HCT116 (cell line): ENCODE data around the gene UBASH3B. TPM values are rescaled to one million over a fixed set of nuclear protein-coding genes. Genes with fewer than 3 reads are reported as not detected.

Experiments
- ATAC-seq: fragments of 200-7000 bp; cut with Tn5 transposase; 2 replicates; pipeline ENCODE4 v1.9.1; 2020; ENCODE audit warnings: mild to moderate bottlenecking, moderate library complexity
- BruUV-seq: library from RNA; stranded (reverse); fragments of 400-500 nt; replicated peaks from 2 replicates; lab custom pipeline; 2021; lab: Mats Ljungman, UMichigan
- CTCF ChIA-PET: fragments of 300-600 bp; sonication (Branson Sonifier 250); formaldehyde crosslinking; loops from one replicate; lab custom pipeline; 2021; ENCODE audit warnings: antibody characterized with exemption; lab: Charles Lee
- POLR2A ChIA-PET: fragments of 300-600, 350-600 bp; sonication (Branson Sonifier 250); formaldehyde crosslinking; loops from one replicate; lab custom pipeline; 2021; ENCODE audit warnings: antibody characterized with exemption; lab: Charles Lee
- RAD21 ChIA-PET, 2 experiments: fragments of 300-600 bp; sonication (Branson Sonifier 250); formaldehyde crosslinking; loops; one replicate each; lab custom pipeline; 2023; ENCODE audit warnings: low total read pairs in 2 of 2; ENCODE audit not compliant: uncharacterized antibody in 2 of 2, unreplicated experiment in 2 of 2, low non-redundant PET in 1 of 2; lab: Charles Lee
- DNase-seq: peaks from one replicate; pipeline ENCODE4 v3.0.0-alpha.2; 2010; ENCODE audit warnings: low read depth, low spot score
- H2AFZ ChIP-seq: fragments of 200-600 bp; shearing (Covaris generic), sonication (generic); 2 replicates; pipeline ENCODE4 v1.6.1; 2017; ENCODE audit warnings: low read depth, mixed run types, mixed read lengths, antibody characterized with exemption, low read length; ENCODE audit not compliant: poor library complexity, severe bottlenecking
- H3K27ac ChIP-seq: 2 replicates; pipeline ENCODE4 v1.5.1; 2012; ENCODE audit warnings: low read depth, low read length
- H3K27me3 ChIP-seq: fragments of 200-600 bp; sonication (generic); 2 replicates; pipeline ENCODE4 v1.6.1; 2016; ENCODE audit warnings: mixed run types, low read length, mixed read lengths; ENCODE audit not compliant: insufficient read depth
- H3K36me3 ChIP-seq, 2 experiments: fragments of 200-500 bp in 1 of 2; fragments of 200-600 bp in 1 of 2; sonication (Bioruptor generic) in 1 of 2; sonication (generic) in 1 of 2; 2 replicates each; pipeline versions ENCODE4 v1.5.1 to v1.6.1; 2014 to 2016; ENCODE audit warnings: low read length in 2 of 2, inconsistent platforms in 1 of 2, mixed read lengths in 1 of 2, mixed run types in 1 of 2; ENCODE audit not compliant: insufficient read depth in 2 of 2, control insufficient read depth in 1 of 2
- H3K4me1 ChIP-seq, 2 experiments: fragments of 200-600 bp in 1 of 2; sonication (generic) in 1 of 2; 2 replicates each; pipeline versions ENCODE4 v1.5.1 to v1.6.1; 2012 to 2017; ENCODE audit warnings: low read length in 2 of 2, inconsistent platforms in 1 of 2, mild to moderate bottlenecking in 1 of 2, mixed read lengths in 1 of 2, mixed run types in 1 of 2, moderate library complexity in 1 of 2; ENCODE audit not compliant: insufficient read depth in 2 of 2, control insufficient read depth in 1 of 2
- H3K4me2 ChIP-seq: fragments of 200-600 bp; sonication (generic); 2 replicates; pipeline ENCODE4 v1.6.1; 2017; ENCODE audit warnings: mixed run types, low read length, mixed read lengths
- H3K4me3 ChIP-seq, 2 experiments: fragments of 200-600 bp in 1 of 2; sonication (generic) in 1 of 2; replicated peaks in 1 of 2; 2 replicates each; pipeline ENCODE4 v1.5.1; 2011 to 2016; ENCODE audit warnings: low read length in 2 of 2, control low read depth in 1 of 2, low read depth in 1 of 2, mild to moderate bottlenecking in 1 of 2, mixed read lengths in 1 of 2, mixed run types in 1 of 2
- H3K79me2 ChIP-seq: fragments of 200-600 bp; sonication (generic); 2 replicates; pipeline ENCODE4 v1.6.1; 2017; ENCODE audit warnings: mild to moderate bottlenecking, mixed run types, low read length, moderate library complexity, mixed read lengths; ENCODE audit not compliant: insufficient read depth
- H3K9ac ChIP-seq: fragments of 200-600 bp; sonication (generic); 2 replicates; pipeline ENCODE4 v1.6.1; 2016; ENCODE audit warnings: low read length, mixed read lengths
- H3K9me2 ChIP-seq: fragments of 200-600 bp; sonication (generic), shearing (Covaris generic); 2 replicates; pipeline ENCODE4 v1.6.1; 2017; ENCODE audit warnings: mixed run types, mild to moderate bottlenecking, moderate library complexity; ENCODE audit not compliant: insufficient read depth
- H3K9me3 ChIP-seq, 2 experiments: fragments of 200-500 bp in 1 of 2; fragments of 200-600 bp in 1 of 2; sonication (Bioruptor generic) in 1 of 2; sonication (generic) in 1 of 2; 2 replicates each; pipeline ENCODE4 v1.6.1; 2014 to 2017; ENCODE audit warnings: low read length in 2 of 2, mixed read lengths in 2 of 2, inconsistent platforms in 1 of 2, low read depth in 1 of 2, mild to moderate bottlenecking in 1 of 2, mixed run types in 1 of 2, moderate library complexity in 1 of 2; ENCODE audit not compliant: control insufficient read depth in 1 of 2, insufficient read depth in 1 of 2
- H4K20me1 ChIP-seq: fragments of 200-600 bp; sonication (generic), shearing (Covaris generic); 2 replicates; pipeline ENCODE4 v1.6.1; 2017; ENCODE audit warnings: mixed run types, mild to moderate bottlenecking, moderate library complexity; ENCODE audit not compliant: insufficient read depth
- CBX3 ChIP-seq: IDR thresholded peaks from 2 replicates; pipeline ENCODE4 v1.6.1; 2012; ENCODE audit warnings: low read depth
- EGR1 ChIP-seq: IDR thresholded peaks from 2 replicates; pipeline ENCODE4 v1.6.1; 2012; ENCODE audit warnings: low read depth
- ELF1 ChIP-seq: IDR thresholded peaks from 2 replicates; pipeline ENCODE4 v1.6.1; 2012; ENCODE audit warnings: low read depth, borderline replicate concordance
- EZH2 ChIP-seq: fragments of 200-600 bp; sonication (generic); IDR thresholded peaks from 2 replicates; pipeline ENCODE4 v1.6.1; 2017; ENCODE audit warnings: antibody characterized with exemption, mixed run types
- FOSL1 ChIP-seq: IDR thresholded peaks from 2 replicates; pipeline ENCODE4 v1.6.1; 2012; ENCODE audit warnings: low read depth
- MAX ChIP-seq: IDR thresholded peaks from 2 replicates; pipeline ENCODE4 v1.6.1; 2012
- POLR2A ChIP-seq: IDR thresholded peaks from 2 replicates; pipeline ENCODE4 v1.7.0; 2011; ENCODE audit warnings: borderline replicate concordance; ENCODE audit not compliant: insufficient read depth, insufficient read length; ENCODE audit errors: extremely low read depth
- TCF7L2 ChIP-seq: IDR thresholded peaks from 2 replicates; pipeline ENCODE4 v1.7.0; 2011; ENCODE audit warnings: borderline replicate concordance, inconsistent platforms; ENCODE audit not compliant: insufficient read depth, insufficient read length; ENCODE audit errors: extremely low read depth
- YY1 ChIP-seq: IDR thresholded peaks from 2 replicates; pipeline ENCODE4 v1.6.1; 2011; ENCODE audit warnings: low read length, low read depth, moderate library complexity, mild to moderate bottlenecking; ENCODE audit not compliant: insufficient replicate concordance; ENCODE audit errors: extremely low read depth
- ZBTB33 ChIP-seq: IDR thresholded peaks from 2 replicates; pipeline ENCODE4 v1.6.1; 2011; ENCODE audit warnings: mild to moderate bottlenecking, low read length, moderate library complexity; ENCODE audit not compliant: insufficient replicate concordance; ENCODE audit errors: extremely low read depth
- intact Hi-C: fragments of 100-400 bp; cut with micrococcal nuclease; formaldehyde crosslinking; loops from 2 replicates; pipeline ENCODE4 v1.10.0; 2022
- total RNA-seq: library from RNA; stranded (reverse); gene quantifications from one replicate; pipeline ENCODE4 v1.2.1, GENCODE V29; 2021; ENCODE audit not compliant: unreplicated experiment
- TF ChIP-seq, protein P1 (sequence below): IDR thresholded peaks from 2 replicates; pipeline ENCODE4 v1.6.1; 2012; ENCODE audit warnings: low read depth
- TF ChIP-seq, protein P2 (sequence below), 3 experiments: fragments of 200-600 bp in 1 of 3; sonication (generic) in 1 of 3; IDR thresholded peaks in 2 of 3; conservative IDR thresholded peaks in 1 of 3; 2 replicates each; pipeline ENCODE4 v1.5.1; 2012 to 2017; ENCODE audit warnings: low read depth in 2 of 3, low read length in 2 of 3, antibody characterized with exemption in 1 of 3, borderline replicate concordance in 1 of 3, control low read depth in 1 of 3, mild to moderate bottlenecking in 1 of 3, mixed read lengths in 1 of 3, mixed run types in 1 of 3, moderate library complexity in 1 of 3; ENCODE audit not compliant: insufficient read depth in 1 of 3

Gene UBASH3B
- total RNA-seq, 1 experiment from 2014 or later = 40.3 TPM

DNA sequence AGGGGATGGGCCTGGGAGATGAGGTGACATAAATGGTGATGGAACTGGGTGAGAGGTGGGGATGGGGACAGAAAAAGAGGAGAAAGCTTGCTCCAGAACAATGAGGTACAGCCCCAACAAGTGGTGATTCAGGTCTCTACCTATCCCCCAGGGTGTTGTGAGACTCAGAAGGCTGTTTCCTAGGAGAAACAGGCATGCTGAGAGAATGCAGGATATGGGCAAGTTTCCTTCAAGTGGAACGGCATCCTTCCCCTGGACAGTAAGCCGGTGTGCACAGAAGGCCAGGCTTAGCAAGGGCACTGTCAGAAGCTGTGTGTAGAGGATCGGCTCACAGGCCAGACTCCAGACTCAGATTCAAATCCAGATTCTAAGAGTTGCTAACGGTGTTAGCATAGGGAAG, 148.6 kb downstream of the UBASH3B start:
- H3K4me1 ChIP-seq = peaks cover 0 to 30% of the 10 kb centered on the region in 2 experiments; a peak in 1 of 4 replicates
- H3K79me2 ChIP-seq = no peaks in the 10 kb centered on the region
- H2AFZ ChIP-seq = no peak overlapping the region
- H3K9me3 ChIP-seq = no peaks in the 10 kb centered on the region
- no peak for DNase-seq
- RAD21 ChIA-PET = no interaction called here
- H3K36me3 ChIP-seq = peaks cover 2 to 15% of the 10 kb centered on the region in 2 experiments; a peak in 2 of 4 replicates
- no peaks in the 10 kb centered on the region for H3K9me2 ChIP-seq
- no peaks in the 10 kb centered on the region for H4K20me1 ChIP-seq
- ATAC-seq = no peak
- H3K9ac ChIP-seq = no peak overlapping the region
- intact Hi-C loops = no loop called here
- CTCF ChIA-PET = no interaction called here
- no peak overlapping the region for H3K4me3 ChIP-seq
- no peak overlapping the region for H3K27ac ChIP-seq
- no peaks in the 10 kb centered on the region for H3K27me3 ChIP-seq
- BruUV-seq = no TSS peak
- POLR2A ChIA-PET = no interaction called here
- TF ChIP-seq POLR2A (no peak), FOSL1 (no peak), YY1 (no peak), EGR1 (no peak), ELF1 (no peak), ZBTB33 (no peak), MAX (no peak)
- H3K4me2 ChIP-seq = no peak overlapping the region

DNA sequence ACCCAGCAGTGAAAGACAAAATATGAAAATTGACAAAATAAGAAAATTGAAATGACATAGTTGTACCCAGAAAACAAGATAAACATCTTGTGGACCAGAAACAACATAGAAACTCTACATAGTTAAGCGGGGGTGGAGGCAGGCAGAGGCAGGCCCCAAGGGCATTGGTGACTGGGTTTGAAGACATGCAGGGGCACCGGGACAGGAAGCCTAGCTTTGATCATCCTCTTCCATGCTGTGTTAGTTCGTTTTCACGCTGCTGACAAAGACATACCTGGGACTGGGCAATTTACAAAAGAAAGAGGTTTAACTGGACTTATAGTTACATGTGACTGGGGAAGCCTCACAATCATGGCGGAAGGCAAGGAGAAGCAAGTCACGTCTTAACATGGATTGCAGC, 149.3 kb downstream of the UBASH3B start:
- H3K9me2 ChIP-seq = no peaks in the 10 kb centered on the region
- DNase-seq = no peak
- no peak for ATAC-seq
- H2AFZ ChIP-seq = no peak overlapping the region
- H3K4me1 ChIP-seq = peaks cover 0 to 30% of the 10 kb centered on the region in 2 experiments; a peak in 1 of 4 replicates
- H3K9me3 ChIP-seq = no peaks in the 10 kb centered on the region
- intact Hi-C loops = no loop called here
- CTCF ChIA-PET = no interaction called here
- RAD21 ChIA-PET = no interaction called here
- no peak overlapping the region for H3K9ac ChIP-seq
- no peaks in the 10 kb centered on the region for H4K20me1 ChIP-seq
- no TSS peak for BruUV-seq
- no peaks in the 10 kb centered on the region for H3K79me2 ChIP-seq
- H3K27me3 ChIP-seq = no peaks in the 10 kb centered on the region
- POLR2A ChIA-PET = no interaction called here
- no peak overlapping the region for H3K4me3 ChIP-seq
- no peak overlapping the region for H3K4me2 ChIP-seq
- H3K36me3 ChIP-seq = peaks cover 0 to 15% of the 10 kb centered on the region in 2 experiments; a peak in 2 of 4 replicates
- no peak overlapping the region for H3K27ac ChIP-seq
- TF ChIP-seq, protein P1, sequence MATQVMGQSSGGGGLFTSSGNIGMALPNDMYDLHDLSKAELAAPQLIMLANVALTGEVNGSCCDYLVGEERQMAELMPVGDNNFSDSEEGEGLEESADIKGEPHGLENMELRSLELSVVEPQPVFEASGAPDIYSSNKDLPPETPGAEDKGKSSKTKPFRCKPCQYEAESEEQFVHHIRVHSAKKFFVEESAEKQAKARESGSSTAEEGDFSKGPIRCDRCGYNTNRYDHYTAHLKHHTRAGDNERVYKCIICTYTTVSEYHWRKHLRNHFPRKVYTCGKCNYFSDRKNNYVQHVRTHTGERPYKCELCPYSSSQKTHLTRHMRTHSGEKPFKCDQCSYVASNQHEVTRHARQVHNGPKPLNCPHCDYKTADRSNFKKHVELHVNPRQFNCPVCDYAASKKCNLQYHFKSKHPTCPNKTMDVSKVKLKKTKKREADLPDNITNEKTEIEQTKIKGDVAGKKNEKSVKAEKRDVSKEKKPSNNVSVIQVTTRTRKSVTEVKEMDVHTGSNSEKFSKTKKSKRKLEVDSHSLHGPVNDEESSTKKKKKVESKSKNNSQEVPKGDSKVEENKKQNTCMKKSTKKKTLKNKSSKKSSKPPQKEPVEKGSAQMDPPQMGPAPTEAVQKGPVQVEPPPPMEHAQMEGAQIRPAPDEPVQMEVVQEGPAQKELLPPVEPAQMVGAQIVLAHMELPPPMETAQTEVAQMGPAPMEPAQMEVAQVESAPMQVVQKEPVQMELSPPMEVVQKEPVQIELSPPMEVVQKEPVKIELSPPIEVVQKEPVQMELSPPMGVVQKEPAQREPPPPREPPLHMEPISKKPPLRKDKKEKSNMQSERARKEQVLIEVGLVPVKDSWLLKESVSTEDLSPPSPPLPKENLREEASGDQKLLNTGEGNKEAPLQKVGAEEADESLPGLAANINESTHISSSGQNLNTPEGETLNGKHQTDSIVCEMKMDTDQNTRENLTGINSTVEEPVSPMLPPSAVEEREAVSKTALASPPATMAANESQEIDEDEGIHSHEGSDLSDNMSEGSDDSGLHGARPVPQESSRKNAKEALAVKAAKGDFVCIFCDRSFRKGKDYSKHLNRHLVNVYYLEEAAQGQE = no peak
- TF ChIP-seq TCF7L2 = no peak
- no peak for TF ChIP-seq ELF1
- TF ChIP-seq CBX3 = no peak
- no peak for TF ChIP-seq EZH2
- no peak for TF ChIP-seq POLR2A
- TF ChIP-seq, protein P2, sequence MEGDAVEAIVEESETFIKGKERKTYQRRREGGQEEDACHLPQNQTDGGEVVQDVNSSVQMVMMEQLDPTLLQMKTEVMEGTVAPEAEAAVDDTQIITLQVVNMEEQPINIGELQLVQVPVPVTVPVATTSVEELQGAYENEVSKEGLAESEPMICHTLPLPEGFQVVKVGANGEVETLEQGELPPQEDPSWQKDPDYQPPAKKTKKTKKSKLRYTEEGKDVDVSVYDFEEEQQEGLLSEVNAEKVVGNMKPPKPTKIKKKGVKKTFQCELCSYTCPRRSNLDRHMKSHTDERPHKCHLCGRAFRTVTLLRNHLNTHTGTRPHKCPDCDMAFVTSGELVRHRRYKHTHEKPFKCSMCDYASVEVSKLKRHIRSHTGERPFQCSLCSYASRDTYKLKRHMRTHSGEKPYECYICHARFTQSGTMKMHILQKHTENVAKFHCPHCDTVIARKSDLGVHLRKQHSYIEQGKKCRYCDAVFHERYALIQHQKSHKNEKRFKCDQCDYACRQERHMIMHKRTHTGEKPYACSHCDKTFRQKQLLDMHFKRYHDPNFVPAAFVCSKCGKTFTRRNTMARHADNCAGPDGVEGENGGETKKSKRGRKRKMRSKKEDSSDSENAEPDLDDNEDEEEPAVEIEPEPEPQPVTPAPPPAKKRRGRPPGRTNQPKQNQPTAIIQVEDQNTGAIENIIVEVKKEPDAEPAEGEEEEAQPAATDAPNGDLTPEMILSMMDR (IDR thresholded peaks at IDR 0.05 in 2 of 3, conservative IDR thresholded peaks at IDR 0.05 in 1 of 3; ENCODE audit: borderline replicate concordance in 1 of 3, insufficient read depth in 1 of 3, low read depth in 2 of 3, low read length in 2 of 3) = no peak
